GM20000 (cell line): ENCODE data around the gene ZER1.

Source experiments
- DNase-seq: peaks from one replicate; pipeline ENCODE4 v3.0.0; 2012; ENCODE audit warnings: low spot score
- TF ChIP-seq, protein P1 (sequence below): IDR thresholded peaks from 2 replicates; pipeline ENCODE4 v1.5.1; 2012; ENCODE audit warnings: mild to moderate bottlenecking, control low read depth; ENCODE audit errors: extremely low read depth, missing control alignments

The ZER1 gene

DNA sequence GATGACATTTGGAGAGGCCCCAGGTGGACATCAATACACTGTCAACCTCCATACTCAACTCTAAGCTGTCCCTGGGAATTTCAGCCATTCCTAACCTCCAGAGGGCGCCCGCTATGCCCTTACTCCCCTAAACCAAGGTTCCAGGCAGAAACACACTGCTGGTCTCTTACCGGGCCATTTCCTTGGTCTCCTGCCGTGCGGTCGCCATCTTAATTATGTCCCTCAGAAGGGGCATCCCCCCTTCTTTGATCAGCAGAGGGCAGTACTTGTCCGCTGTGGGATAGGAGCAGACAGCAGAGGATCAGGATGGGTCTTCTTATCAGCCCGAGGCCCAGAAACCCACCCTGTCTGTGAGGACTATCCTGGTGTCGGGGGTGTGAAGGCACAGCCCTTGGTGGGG, 38.5 kb downstream of the ZER1 start:
- TF ChIP-seq, protein P1, sequence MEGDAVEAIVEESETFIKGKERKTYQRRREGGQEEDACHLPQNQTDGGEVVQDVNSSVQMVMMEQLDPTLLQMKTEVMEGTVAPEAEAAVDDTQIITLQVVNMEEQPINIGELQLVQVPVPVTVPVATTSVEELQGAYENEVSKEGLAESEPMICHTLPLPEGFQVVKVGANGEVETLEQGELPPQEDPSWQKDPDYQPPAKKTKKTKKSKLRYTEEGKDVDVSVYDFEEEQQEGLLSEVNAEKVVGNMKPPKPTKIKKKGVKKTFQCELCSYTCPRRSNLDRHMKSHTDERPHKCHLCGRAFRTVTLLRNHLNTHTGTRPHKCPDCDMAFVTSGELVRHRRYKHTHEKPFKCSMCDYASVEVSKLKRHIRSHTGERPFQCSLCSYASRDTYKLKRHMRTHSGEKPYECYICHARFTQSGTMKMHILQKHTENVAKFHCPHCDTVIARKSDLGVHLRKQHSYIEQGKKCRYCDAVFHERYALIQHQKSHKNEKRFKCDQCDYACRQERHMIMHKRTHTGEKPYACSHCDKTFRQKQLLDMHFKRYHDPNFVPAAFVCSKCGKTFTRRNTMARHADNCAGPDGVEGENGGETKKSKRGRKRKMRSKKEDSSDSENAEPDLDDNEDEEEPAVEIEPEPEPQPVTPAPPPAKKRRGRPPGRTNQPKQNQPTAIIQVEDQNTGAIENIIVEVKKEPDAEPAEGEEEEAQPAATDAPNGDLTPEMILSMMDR = peak; percentile 41
- DNase-seq = peak; percentile 54

DNA sequence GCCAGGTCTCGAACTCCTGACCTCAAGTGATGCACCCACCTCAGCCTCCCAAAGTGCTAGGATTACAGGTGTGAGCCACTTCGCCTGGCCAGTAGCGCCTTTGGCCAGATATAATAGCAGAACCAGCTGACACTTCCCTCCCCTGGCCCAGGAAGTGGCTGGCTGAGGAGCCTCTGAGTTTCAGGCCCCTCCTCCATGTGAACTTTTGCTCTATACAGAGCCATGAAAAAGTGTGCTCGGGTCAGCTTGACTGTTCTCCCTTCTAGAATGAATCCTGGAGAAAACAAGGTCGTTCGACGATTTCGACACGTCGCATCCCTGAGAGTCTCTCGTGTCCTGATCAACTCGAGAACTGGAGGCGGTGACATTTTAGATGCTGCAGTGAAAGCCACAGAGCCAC, 39.2 kb downstream of the ZER1 start:
- TF ChIP-seq, protein P1 = no peak
- DNase-seq = no peak

DNA sequence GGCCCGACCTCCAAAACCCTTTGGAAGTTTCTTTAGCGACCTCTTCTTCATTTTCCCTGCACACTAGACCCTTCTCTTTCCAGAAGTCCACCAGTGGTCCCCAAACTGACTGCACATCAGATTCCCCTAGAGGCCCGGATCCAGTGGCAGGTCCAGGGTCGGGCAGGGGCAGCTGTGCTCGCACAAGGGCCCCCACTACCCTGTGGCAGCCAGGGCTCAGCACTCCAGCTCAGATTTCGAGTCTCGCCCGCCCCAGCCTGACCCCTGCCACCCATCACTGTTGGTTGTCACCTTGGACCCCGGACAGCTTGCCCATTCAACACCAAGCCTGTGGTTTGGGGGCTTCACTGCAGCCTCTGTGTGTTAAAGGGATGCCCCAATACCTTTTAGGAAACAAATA, 40.0 kb downstream of the ZER1 start:
- TF ChIP-seq, protein P1 = no peak
- no peak for DNase-seq

DNA sequence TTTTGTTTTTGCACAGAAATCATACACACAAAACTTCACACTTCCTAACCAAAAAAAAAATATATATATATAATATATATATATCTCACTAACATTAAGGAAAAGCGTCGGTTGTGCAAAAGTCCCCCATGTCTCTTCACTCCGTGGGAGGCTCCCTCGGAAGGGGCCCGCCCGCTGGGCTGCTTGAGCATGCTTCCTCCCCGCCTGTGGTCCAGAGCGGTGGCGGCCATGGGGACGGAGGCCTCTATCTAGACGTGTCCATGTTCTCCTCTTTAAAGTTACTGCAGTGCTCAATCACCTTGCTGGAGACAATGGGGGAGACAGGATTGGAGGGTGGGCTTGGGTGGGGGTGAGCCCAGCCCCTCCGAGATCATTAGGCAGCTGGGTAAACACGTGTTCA, 40.6 kb downstream of the ZER1 start:
- no peak for DNase-seq

DNA sequence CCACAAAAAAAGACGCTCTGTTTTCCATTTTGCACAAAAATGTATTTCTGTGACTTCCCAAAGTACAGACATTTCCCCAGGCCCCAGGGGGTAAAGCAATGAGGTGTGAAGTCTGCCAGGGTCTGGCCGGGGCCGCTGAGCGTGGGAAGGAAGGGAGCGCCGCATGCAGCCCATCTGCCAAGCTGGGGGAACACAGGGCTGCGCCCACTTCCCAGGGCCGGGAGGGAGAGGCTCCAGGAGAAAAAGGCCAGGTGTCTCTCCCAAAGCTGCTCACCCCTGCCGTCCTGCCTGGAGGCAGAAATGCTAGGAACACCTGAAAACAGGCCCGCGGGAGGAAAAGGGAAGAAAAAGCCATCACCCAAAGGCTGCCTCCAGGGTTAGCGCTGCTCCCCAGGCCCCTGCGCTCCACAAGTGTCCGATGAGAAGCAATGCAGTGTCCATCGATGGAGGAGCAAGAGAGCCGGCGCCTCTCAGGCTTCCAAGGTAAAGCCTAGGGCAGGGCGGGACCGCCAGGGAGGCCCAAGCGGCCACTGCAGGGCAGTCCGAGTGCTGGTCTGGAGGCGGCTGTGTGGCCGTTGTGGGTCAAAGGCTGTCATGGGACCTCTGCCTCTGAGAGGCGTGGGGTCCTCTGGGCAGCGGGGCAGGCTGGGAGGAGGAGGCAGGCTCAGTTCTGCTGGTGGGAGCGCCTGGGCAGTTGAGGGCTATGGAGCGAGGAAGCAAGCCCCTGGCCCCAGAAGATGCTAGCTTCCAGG, 41.8 kb downstream of the ZER1 start:
- TF ChIP-seq, protein P1 = no peak
- no peak for DNase-seq

More for the DNA sequence above, 40.6 kb downstream of the ZER1 start:
- TF ChIP-seq, protein P1 = no peak

DNA sequence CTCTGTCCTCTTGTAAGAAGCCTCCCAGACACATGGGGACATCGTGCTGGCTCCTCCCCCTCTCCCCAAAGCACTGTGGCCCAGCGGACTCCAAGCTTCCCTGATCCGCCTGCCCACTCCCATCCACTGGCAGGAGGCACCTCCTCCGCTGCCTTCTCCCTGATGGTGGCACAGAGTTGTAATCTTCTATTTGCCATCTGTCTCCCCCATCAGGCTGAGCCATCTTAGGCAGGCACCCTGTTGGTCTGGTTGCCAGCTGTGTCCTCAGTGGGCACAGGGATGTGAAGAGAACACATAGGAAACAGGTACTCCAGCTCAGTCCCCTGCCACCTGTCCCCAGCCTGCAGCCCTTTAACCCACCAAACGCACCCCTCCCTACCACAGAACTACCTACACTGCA, 42.4 kb downstream of the ZER1 start:
- TF ChIP-seq, protein P1 = no peak
- DNase-seq = no peak

DNA sequence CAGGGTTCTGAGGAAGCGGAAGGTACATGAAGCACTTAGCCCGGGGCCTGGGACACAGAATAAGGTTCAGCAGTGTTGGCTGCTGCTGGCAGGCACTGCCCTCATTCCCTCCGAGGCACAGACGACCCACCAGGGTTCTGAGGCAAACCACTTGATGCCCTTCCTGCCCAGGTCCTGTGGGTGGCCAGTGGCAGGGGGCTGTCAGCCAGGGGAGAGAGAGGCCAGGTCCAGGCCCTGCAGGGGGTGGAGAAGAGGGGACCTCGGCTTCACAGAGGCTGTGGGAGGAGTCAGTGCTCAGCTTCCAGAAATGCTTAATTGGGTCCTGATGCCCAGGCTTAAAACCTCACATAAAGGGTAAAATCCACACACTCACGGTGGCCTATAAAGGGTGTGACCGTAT, 43.4 kb downstream of the ZER1 start:
- TF ChIP-seq, protein P1 = no peak
- DNase-seq = no peak
